Fibroblast of villous mesenchyme (primary cell): ENCODE measurements around the gene KIF5A. TPM values are rescaled to one million over a fixed set of nuclear protein-coding genes. Genes with fewer than 3 reads are reported as not detected.
"Not testable (repeated sequence)": the region's sequence is repeated elsewhere in the genome, so short reads cannot be mapped to it uniquely, and the experiment has no call there.

Experiments
- DNase-seq: peaks from one replicate; pipeline ENCODE4 v3.0.0-alpha.2; 2010; ENCODE audit warnings: low read depth
- H3K4me3 ChIP-seq: 2 replicates; pipeline ENCODE4 v1.5.1; 2011; ENCODE audit warnings: low read depth, mild to moderate bottlenecking, low read length
- total RNA-seq: library from RNA; depleted of rRNA; stranded (reverse); fragments of >200 nt; gene quantifications from 2 replicates; pipeline ENCODE4 v1.2.3, GENCODE V29; 2012
- TF ChIP-seq, protein P1 (sequence below): IDR thresholded peaks from 2 replicates; pipeline ENCODE4 v1.5.1; 2012; ENCODE audit warnings: low read depth, mild to moderate bottlenecking, low read length; ENCODE audit not compliant: insufficient read depth

KIF5A gene
- total RNA-seq, 1 donor, result 0.86 TPM

- TF ChIP-seq, protein P1, sequence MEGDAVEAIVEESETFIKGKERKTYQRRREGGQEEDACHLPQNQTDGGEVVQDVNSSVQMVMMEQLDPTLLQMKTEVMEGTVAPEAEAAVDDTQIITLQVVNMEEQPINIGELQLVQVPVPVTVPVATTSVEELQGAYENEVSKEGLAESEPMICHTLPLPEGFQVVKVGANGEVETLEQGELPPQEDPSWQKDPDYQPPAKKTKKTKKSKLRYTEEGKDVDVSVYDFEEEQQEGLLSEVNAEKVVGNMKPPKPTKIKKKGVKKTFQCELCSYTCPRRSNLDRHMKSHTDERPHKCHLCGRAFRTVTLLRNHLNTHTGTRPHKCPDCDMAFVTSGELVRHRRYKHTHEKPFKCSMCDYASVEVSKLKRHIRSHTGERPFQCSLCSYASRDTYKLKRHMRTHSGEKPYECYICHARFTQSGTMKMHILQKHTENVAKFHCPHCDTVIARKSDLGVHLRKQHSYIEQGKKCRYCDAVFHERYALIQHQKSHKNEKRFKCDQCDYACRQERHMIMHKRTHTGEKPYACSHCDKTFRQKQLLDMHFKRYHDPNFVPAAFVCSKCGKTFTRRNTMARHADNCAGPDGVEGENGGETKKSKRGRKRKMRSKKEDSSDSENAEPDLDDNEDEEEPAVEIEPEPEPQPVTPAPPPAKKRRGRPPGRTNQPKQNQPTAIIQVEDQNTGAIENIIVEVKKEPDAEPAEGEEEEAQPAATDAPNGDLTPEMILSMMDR, result no peak
- no peak for DNase-seq
- H3K4me3 ChIP-seq, result no peak overlapping the region
Observed at GRCh38 chr12:57586128-57586527, 36.3 kb downstream of the KIF5A start.

GRCh38 chr12:57586832-57587429, 37.1 kb downstream of the KIF5A start:
- TF ChIP-seq, protein P1, result no peak
- DNase-seq, result no peak

DNA sequence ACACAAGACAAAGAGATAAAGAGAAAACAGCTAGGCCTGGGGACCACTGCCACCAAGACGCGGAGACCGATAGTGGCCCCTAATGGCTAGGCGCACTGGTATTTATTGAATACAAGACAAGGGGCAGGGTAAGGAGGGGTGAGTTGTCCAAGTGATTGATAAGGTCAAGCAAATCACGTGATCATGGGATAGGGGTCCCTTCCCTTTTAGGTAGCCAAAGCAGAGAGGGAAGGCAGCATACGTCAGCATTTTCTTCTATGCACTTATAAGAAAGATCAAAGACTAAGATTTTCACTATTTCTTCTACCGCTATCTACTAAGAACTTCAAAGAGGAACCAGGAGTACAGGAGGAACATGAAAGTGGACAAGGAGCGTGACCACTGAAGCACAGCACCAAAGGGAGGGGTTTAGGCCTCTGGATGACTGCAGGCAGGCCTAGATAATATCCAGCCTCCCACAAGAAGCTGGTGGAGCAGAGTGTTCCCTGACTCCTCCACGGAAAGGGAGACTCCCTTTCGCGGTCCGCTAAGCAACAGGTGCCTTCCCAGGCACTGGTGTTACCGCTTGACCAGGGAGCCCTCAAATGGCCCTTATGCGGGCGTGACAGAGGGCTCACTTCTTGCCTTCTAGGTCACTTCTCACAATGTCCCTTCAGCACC, 39.2 kb downstream of the KIF5A start:
- not testable (repeated sequence) for H3K4me3 ChIP-seq, DNase-seq

More at GRCh38 chr12:57586832-57587429, 37.1 kb downstream of the KIF5A start:
- no peak overlapping the region for H3K4me3 ChIP-seq

GRCh38 chr12:57590479-57590863, 40.6 kb downstream of the KIF5A start:
- peak overlapping the region; percentile 74 for H3K4me3 ChIP-seq

DNA sequence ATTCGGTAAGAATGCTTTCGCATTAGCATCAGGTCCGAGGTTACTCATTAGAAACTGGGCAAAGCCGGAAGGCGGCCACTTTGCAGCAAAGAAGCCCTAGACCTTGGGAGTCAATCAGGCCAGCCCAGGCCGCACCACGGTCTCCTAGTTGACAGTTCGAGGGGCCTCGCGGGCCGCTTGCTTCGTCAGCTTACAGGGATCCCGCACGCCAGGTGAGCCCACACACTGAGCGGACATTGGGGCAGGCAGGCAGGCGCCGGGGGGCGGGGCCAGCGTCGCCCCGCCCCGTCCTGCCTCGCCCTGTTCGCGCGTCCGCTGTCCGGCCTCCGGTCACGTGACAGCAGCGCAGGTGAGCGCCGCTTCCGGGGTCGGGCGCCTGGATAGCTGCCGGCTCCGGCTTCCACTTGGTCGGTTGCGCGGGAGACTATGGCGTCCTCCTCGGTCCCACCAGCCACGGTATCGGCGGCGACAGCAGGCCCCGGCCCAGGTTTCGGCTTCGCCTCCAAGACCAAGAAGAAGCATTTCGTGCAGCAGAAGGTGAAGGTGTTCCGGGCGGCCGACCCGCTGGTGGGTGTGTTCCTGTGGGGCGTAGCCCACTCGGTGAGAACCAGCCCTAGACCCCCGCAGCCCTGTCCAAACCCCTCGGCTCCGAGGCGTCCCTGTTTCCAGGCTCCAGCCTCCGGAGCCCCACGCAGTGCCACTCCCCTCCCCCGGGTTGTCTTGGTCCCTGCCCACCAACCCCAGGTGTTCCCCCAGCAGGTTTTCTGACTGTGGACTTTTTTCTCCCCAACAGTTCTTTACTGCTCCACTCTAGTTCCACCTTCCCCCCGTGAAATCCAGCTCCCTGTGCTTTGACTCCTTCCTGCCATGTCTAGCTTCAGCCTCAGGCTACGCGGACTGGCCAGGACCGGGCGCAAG, 41.3 kb downstream of the KIF5A start, which contains the start of gene PIP4K2C:
TSS of gene PIP4K2C (plus strand) at position 329 of the 918 bp plus-strand sequence. CDS start at position 427, 98 bp downstream.
- DNase-seq, result peak; percentile 51
- TF ChIP-seq, protein P1, result no peak

More at GRCh38 chr12:57590479-57590863, 40.6 kb downstream of the KIF5A start:
- DNase-seq, result no peak
- TF ChIP-seq, protein P1, result no peak

GRCh38 chr12:57591782-57592325, 42.0 kb downstream of the KIF5A start:
- TF ChIP-seq, protein P1, result no peak
- DNase-seq, result no peak
- H3K4me3 ChIP-seq, result peak overlapping the region; percentile 74

More for the DNA sequence above, 41.3 kb downstream of the KIF5A start, which contains the start of gene PIP4K2C:
- peak within 1 kb of the TSS; percentile 74 for H3K4me3 ChIP-seq
